Measurements from ENCODE around the gene DVL1.

- TF ChIP-seq SP140L (CRISPR knock-in tag; IDR thresholded peaks at IDR 0.05; ENCODE audit: borderline replicate concordance) (no peak), MXD4 (CRISPR knock-in tag; IDR thresholded peaks at IDR 0.05) (no peak), ZFYVE20 (CRISPR knock-in tag; IDR thresholded peaks at IDR 0.05; ENCODE audit: borderline replicate concordance, low read depth) (no peak), ELF4 (CRISPR knock-in tag; IDR thresholded peaks at IDR 0.05; ENCODE audit: borderline replicate concordance) (no peak), SIN3A (IDR thresholded peaks at IDR 0.05; ENCODE audit: borderline replicate concordance, low read depth, low read length) (no peak), SNAI1 (CRISPR knock-in tag; IDR thresholded peaks at IDR 0.05; ENCODE audit: borderline replicate concordance) (no peak), ARID5B (CRISPR knock-in tag; IDR thresholded peaks at IDR 0.05) (no peak)
- TF ChIP-seq, protein P1, sequence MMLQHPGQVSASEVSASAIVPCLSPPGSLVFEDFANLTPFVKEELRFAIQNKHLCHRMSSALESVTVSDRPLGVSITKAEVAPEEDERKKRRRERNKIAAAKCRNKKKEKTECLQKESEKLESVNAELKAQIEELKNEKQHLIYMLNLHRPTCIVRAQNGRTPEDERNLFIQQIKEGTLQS (CRISPR knock-in tag; IDR thresholded peaks at IDR 0.05) = no peak
Measured at GRCh38 chr1:1287288-1288110, 61.7 kb downstream of the DVL1 start.

All from HepG2 (cell line).